CD4-positive, alpha-beta T cell treated with Interleukin-15 for 1 hour (primary cell): Measurements from ENCODE around the gene COBLL1.
"Not testable (repeated sequence)": the region's sequence is repeated elsewhere in the genome, so short reads cannot be mapped to it uniquely, and the experiment has no call there.

Experiments used
- DNase-seq: peaks from one replicate; pipeline ENCODE4 v3.0.0-alpha.2; 2020

The COBLL1 gene

GRCh38 chr2:164841719-164842623 is at the start of gene COBLL1:
TSS of gene COBLL1 (minus strand) at chr2:164841823. CDS start at chr2:164841196, 627 bp downstream.
- peak; percentile 37 for DNase-seq

- no peak for DNase-seq
Measured at GRCh38 chr2:164890544-164890943, 48.9 kb upstream of the COBLL1 start.

- no peak for DNase-seq
Measured at GRCh38 chr2:164888592-164888991, 47.0 kb upstream of the COBLL1 start.

- DNase-seq, result no peak
Measured at GRCh38 chr2:164887434-164888144, 46.0 kb upstream of the COBLL1 start.

GRCh38 chr2:164882276-164882675 is 40.7 kb upstream of the COBLL1 start:
- no peak for DNase-seq

GRCh38 chr2:164881524-164881923 is 39.9 kb upstream of the COBLL1 start:
- no peak for DNase-seq

- no peak for DNase-seq
Measured at GRCh38 chr2:164879901-164880535, 38.4 kb upstream of the COBLL1 start.

GRCh38 chr2:164877927-164878326 is 36.3 kb upstream of the COBLL1 start:
- no peak for DNase-seq

GRCh38 chr2:164877169-164877568 is 35.5 kb upstream of the COBLL1 start:
- DNase-seq, result no peak

GRCh38 chr2:164875334-164876205 is 33.9 kb upstream of the COBLL1 start:
- no peak for DNase-seq

GRCh38 chr2:164873210-164873908 is 31.7 kb upstream of the COBLL1 start:
- DNase-seq, result no peak

- DNase-seq, result no peak
Measured at GRCh38 chr2:164871404-164871803, 29.8 kb upstream of the COBLL1 start.

- no peak for DNase-seq
Measured at GRCh38 chr2:164869420-164869772, 27.8 kb upstream of the COBLL1 start.

- DNase-seq, result no peak
Measured at GRCh38 chr2:164868563-164869419, 27.2 kb upstream of the COBLL1 start.

- DNase-seq, result no peak
Measured at GRCh38 chr2:164867779-164868397, 26.3 kb upstream of the COBLL1 start.

GRCh38 chr2:164866381-164866780 is 24.8 kb upstream of the COBLL1 start:
- not testable (repeated sequence) for DNase-seq

- DNase-seq, result no peak
Measured at GRCh38 chr2:164860694-164861042, 19.0 kb upstream of the COBLL1 start.

- DNase-seq, result not testable (repeated sequence)
Measured at GRCh38 chr2:164859906-164860693, 18.5 kb upstream of the COBLL1 start.

GRCh38 chr2:164859251-164859818 is 17.7 kb upstream of the COBLL1 start:
- DNase-seq, result no peak
